GM10248 (cell line): ENCODE data around the gene MARK2.
"Not testable (repeated sequence)": the region's sequence is repeated elsewhere in the genome, so short reads cannot be mapped to it uniquely, and the experiment has no call there.

Experiments used
- CTCF ChIA-PET: fragments of 300-600 bp; sonication (Branson Sonifier 250); formaldehyde crosslinking; extraction: SDS; loops from one replicate; lab custom pipeline; 2021; ENCODE audit warnings: antibody characterized with exemption; lab: Yijun Ruan, JAX
- POLR2A ChIA-PET: fragments of 350-650 bp; sonication (Branson Sonifier 250); formaldehyde crosslinking; extraction: SDS; loops from one replicate; lab custom pipeline; 2020; ENCODE audit warnings: antibody characterized with exemption; lab: Yijun Ruan, JAX
- DNase-seq: peaks from one replicate; pipeline ENCODE4 v3.0.0; 2012; ENCODE audit errors: extremely low spot score
- TF ChIP-seq, protein P1 (sequence below): IDR thresholded peaks from 2 replicates; pipeline ENCODE4 v1.5.1; 2012; ENCODE audit warnings: mild to moderate bottlenecking, low read depth; ENCODE audit errors: extremely low read depth, missing control alignments, control extremely low read depth

MARK2 gene

DNA sequence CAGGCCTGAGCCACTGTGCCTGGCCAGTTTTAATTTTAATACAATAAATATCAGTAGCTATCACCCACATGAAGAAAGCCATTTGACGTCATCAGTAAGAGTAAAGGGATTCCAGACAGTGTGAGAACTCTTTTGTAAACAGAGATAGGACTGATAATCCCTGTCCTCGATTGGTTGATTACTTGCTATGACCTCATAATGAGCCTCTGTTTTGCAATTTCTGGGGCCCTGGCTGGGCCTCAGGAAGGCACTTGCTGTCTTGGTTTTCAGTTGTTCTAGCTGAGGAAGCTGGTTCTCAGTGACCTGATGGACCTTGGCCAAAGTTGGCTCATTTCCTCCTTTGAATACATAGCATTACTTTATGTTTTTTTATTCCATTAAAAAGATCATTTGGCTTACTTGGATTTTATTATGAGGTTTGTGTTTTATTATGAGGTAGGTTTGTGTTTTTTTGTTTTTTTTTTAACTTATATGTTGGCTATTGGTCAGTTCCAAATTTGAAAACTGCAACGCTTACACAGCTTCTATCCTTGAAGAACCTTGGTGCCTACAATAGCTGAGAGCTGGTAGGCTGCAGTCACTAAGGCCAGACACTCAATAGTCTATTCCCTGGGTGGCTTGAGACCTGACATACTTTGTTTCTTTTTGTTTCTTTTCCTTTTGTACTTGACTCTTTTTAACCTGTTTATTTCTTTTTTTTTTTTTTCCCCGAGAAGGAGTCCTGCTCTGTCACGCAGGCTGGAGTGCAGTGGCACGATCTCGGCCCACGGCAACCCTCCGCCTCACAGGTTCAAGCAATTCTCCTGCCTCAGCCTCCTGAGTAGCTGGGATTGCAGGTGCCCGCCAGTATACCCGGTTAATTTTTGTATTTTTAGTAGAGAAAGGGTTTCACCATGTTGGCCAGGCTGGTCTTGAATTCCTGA, 20.0 kb downstream of the MARK2 start:
- TF ChIP-seq, protein P1, sequence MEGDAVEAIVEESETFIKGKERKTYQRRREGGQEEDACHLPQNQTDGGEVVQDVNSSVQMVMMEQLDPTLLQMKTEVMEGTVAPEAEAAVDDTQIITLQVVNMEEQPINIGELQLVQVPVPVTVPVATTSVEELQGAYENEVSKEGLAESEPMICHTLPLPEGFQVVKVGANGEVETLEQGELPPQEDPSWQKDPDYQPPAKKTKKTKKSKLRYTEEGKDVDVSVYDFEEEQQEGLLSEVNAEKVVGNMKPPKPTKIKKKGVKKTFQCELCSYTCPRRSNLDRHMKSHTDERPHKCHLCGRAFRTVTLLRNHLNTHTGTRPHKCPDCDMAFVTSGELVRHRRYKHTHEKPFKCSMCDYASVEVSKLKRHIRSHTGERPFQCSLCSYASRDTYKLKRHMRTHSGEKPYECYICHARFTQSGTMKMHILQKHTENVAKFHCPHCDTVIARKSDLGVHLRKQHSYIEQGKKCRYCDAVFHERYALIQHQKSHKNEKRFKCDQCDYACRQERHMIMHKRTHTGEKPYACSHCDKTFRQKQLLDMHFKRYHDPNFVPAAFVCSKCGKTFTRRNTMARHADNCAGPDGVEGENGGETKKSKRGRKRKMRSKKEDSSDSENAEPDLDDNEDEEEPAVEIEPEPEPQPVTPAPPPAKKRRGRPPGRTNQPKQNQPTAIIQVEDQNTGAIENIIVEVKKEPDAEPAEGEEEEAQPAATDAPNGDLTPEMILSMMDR = no peak
- no peak for DNase-seq
- POLR2A ChIA-PET = no interaction called here

DNA sequence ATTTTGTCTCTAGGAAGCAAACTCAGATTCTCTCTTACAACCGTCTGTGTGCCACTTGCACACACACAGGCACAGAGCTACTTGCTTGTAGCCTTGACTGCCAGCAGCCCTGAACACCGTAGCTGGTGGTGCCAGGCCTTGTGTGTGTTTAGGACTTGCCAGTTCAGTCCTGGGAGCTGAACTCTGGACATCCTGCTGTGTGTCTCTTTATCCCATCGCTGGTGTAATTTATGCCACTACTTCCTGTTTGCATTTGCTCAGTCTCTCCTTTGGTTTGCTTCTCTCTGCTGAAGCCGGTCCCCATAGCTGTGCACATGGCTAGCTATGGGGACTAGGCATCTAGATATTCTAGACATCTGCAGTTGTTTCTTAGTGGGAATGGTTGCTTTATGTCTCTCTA, 24.0 kb downstream of the MARK2 start:
- no peak for DNase-seq
- TF ChIP-seq, protein P1 = no peak
- POLR2A ChIA-PET = no interaction called here
- CTCF ChIA-PET = interaction anchor here (1.1 to 1.7 kb wide), 7 partner anchors 9 to 83 kb away, joined by 3 to 8 read pairs (median 3); partner anchors contain the start of gene MARK2

More for the DNA sequence above, 20.0 kb downstream of the MARK2 start:
- CTCF ChIA-PET = interaction anchor here (1.2 to 2.7 kb wide), 5 partner anchors 9 to 22 kb away, joined by 3 to 10 read pairs (median 7); no protein-coding TSS in a partner anchor

DNA sequence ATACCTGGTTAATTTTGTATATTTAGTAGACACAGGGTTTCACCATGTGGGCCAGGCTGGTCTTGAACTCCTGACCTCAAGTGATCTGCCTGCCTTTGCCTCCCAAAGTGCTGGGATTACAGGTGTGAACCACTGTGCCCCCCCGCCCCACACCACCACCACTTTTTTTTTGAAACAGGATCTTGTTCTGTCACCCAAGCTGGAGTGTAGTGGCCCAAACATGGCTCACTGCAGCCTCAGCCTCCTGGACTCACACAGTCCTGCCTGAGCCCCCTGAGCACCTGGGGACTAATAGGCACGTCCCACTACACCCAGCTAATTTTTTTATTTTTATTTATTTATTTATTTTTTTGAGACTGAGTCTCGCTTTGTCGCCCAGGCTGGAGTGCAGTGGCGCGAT, 24.7 kb downstream of the MARK2 start:
- DNase-seq, POLR2A ChIA-PET: not testable (repeated sequence)
- CTCF ChIA-PET = interaction anchor here (1.3 kb wide), 1 partner anchor 25 kb away, joined by 3 read pairs; the partner anchor contains the start of gene MARK2

DNA sequence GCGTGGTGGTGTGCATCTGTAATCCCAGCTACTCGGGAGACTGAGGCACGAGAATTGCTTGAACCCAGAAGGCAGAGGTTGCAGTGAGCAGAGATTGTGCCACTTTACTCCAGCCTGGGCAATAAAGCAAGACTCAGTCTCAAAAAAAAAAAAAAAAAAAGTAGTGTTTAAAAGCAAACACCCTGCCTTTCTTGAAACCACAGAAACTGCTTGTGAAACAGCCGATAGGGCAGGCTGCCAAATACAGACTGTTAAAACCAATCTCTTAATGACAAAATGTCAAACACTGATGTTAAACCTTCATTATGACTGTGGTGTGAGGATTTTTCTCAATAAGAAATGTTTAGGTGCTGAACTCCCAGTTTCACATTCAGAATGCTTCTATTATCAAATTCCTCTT, 27.3 kb downstream of the MARK2 start:
- POLR2A ChIA-PET = no interaction called here
- peak; percentile 87 for DNase-seq
- TF ChIP-seq, protein P1 = no peak
- CTCF ChIA-PET = interaction anchor here (0.9 to 2.3 kb wide), 10 partner anchors 8 to 55 kb away, joined by 3 to 7 read pairs (median 3); partner anchors contain the start of gene MARK2

DNA sequence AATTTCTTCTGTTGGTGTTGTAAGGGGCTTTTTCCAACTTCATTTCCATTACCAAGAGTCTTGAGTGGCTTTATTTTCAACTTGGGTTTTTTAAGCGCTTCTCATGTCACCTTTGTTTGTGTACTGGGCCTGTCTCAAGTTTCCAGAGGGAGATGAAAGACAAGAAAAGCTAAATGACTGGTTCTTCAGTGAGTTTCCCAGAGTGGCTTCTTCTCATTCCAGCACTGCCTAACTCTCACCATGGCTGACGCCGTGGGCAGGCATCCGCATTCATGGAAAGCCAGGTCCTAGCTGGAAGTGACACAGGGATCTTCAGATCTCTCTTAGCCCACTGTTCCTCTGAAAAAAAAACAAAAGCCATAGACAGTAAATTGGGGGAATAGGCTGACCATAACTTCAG, 28.6 kb downstream of the MARK2 start:
- TF ChIP-seq, protein P1 = no peak
- no peak for DNase-seq
- CTCF ChIA-PET = interaction anchor here (0.7 to 2.3 kb wide), 4 partner anchors 9 to 31 kb away, joined by 3 to 7 read pairs (median 4); no protein-coding TSS in a partner anchor
- POLR2A ChIA-PET = no interaction called here

DNA sequence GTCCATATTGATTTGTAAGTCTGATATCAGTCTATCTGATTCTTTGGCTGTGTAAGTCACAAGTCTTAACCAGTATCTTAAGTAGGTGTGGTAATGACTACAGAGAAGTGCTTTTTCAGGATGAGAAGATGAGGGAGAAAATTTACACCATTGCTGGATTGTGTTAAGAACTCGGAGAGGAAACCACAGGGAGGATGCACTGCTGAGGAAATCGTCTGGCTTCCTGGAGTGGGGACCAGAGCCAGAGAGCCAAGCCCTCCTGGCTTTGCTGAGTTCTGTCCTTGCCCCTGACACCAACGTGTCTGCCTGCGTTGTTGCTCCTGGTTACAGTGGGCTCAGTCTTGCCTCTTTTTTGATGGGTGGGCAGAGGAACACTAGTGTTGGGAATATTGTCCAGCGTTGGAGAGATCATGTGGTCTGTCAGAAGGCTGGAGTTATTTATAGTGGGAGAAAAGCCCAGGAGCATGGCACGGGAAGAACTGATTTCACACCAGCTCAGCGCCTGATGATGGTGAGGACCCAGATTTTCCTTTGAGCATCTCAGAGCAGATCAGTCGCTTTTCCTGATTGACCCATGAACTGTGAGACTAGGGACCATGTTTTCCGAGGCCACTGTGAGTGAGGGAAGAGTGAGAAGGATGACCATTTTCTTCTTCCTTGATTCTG, 29.6 kb downstream of the MARK2 start:
- POLR2A ChIA-PET = no interaction called here
- TF ChIP-seq, protein P1 = no peak
- no peak for DNase-seq
- CTCF ChIA-PET = interaction anchor here (1.1 to 2.3 kb wide), 3 partner anchors 10 to 77 kb away, joined by 4 to 12 read pairs (median 7); no protein-coding TSS in a partner anchor
